GM12878 (cell line): Measurements from ENCODE around the gene ARHGEF6.

Experiments
- BCL3 ChIP-seq: IDR thresholded peaks from 2 replicates; pipeline ENCODE4 v1.6.1; 2011; ENCODE audit warnings: borderline replicate concordance, low read depth, mild to moderate bottlenecking, moderate library complexity, low read length; ENCODE audit not compliant: insufficient read depth, poor library complexity, severe bottlenecking
- CTCF ChIP-seq, 3 experiments: IDR thresholded peaks in 2 of 3; conservative IDR thresholded peaks in 1 of 3; 2 replicates each; pipeline ENCODE4 v1.5.1; 2011; ENCODE audit warnings: low read depth in 3 of 3, low read length in 3 of 3, mild to moderate bottlenecking in 3 of 3, control low read depth in 2 of 3, moderate library complexity in 2 of 3, inconsistent platforms in 1 of 3, mixed read lengths in 1 of 3; ENCODE audit not compliant: control insufficient read depth in 2 of 3, insufficient read depth in 1 of 3; ENCODE audit errors: extremely low read depth in 1 of 3
- HDAC6 ChIP-seq: fragments of 200-600 bp; sonication (generic); IDR thresholded peaks from one replicate; pipeline ENCODE4 v1.8.0; 2017; ENCODE audit warnings: antibody characterized with exemption; ENCODE audit not compliant: unreplicated experiment
- NFIC ChIP-seq: IDR thresholded peaks from 2 replicates; pipeline ENCODE4 v1.6.1; 2012; ENCODE audit warnings: low read depth, mild to moderate bottlenecking, inconsistent platforms, low read length, moderate library complexity
- POLR2A ChIP-seq: IDR thresholded peaks from 2 replicates; pipeline ENCODE4 v1.6.1; 2011; ENCODE audit warnings: low read depth, mild to moderate bottlenecking, low read length
- SPI1 ChIP-seq: IDR thresholded peaks from 2 replicates; pipeline ENCODE4 v1.6.1; 2011; ENCODE audit warnings: low read depth, mild to moderate bottlenecking, low read length, moderate library complexity, borderline replicate concordance; ENCODE audit not compliant: insufficient read depth
- TCF12 ChIP-seq: IDR thresholded peaks from 2 replicates; pipeline ENCODE4 v1.6.1; 2011; ENCODE audit warnings: low read depth, mild to moderate bottlenecking, low read length

GRCh38 chrX:136647677-136648360 is 132.9 kb downstream of the ARHGEF6 start, which contains the start of gene CD40LG:
- TF ChIP-seq CTCF (IDR thresholded peaks at IDR 0.05 in 2 of 3, conservative IDR thresholded peaks at IDR 0.05 in 1 of 3; ENCODE audit: control insufficient read depth in 2 of 3, extremely low read depth in 1 of 3, insufficient read depth in 1 of 3, low read depth in 3 of 3, low read length in 3 of 3) (no peak), HDAC6 (no peak), SPI1 (no peak), POLR2A (no peak), TCF12 (no peak), NFIC (no peak), BCL3 (no peak)
